GM12891 (cell line): ENCODE results near the gene GAPT.

Experiments
- POLR2AphosphoS5 ChIP-seq: IDR thresholded peaks from 2 replicates; pipeline ENCODE4 v1.6.1; 2011; ENCODE audit warnings: low read depth, low read length, control low read depth
- POU2F2 ChIP-seq: IDR thresholded peaks from 2 replicates; pipeline ENCODE4 v1.6.1; 2011; ENCODE audit warnings: low read depth, mild to moderate bottlenecking, control low read depth, low read length, moderate library complexity
- SPI1 ChIP-seq: IDR thresholded peaks from 2 replicates; pipeline ENCODE4 v1.6.1; 2011; ENCODE audit warnings: low read depth, low read length, control low read depth

DNA sequence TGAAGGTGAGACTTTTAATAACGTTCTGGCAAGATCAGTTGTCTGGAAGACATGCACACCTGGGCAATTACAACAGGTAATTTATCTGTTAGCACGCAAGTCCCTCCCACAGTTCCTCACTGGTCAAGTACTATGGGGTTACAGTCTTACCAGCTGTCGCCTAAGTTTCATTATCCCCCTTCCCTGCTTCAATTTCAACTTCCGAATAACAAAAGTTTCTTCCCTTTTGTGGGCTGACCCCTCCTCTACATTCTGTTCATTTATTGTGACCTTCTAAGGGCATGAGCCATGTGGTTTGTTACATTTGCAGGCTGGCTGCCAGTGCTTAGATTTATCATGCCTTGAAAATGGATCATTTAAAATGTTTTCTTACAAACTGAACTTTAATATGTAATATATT is 16.5 kb downstream of the GAPT start:
- no peak for TF ChIP-seq POU2F2
- TF ChIP-seq SPI1: no peak
- no peak for TF ChIP-seq POLR2AphosphoS5
